H9 (cell line): ENCODE data around the gene ASB4. TPM values are rescaled to one million over a fixed set of nuclear protein-coding genes. Genes with fewer than 3 reads are reported as not detected.

ENCODE experiments used
- DNase-seq: peaks from one replicate; pipeline ENCODE4 v3.0.0-alpha.2; 2017
- H2AFZ ChIP-seq: one replicate; pipeline ENCODE4 v1.6.1; 2013; ENCODE audit warnings: mild to moderate bottlenecking, low read length, control low read depth, moderate library complexity
- H2AK5ac ChIP-seq: 2 replicates; pipeline ENCODE4 v1.6.1; 2013; ENCODE audit warnings: low read length, control low read depth, mixed read lengths; ENCODE audit not compliant: insufficient read length
- H2BK120ac ChIP-seq: one replicate; pipeline ENCODE4 v1.6.1; 2013; ENCODE audit warnings: low read depth, mild to moderate bottlenecking, low read length, control low read depth, inconsistent platforms; ENCODE audit not compliant: poor library complexity, severe bottlenecking
- H2BK12ac ChIP-seq: 2 replicates; pipeline ENCODE4 v1.6.1; 2013; ENCODE audit warnings: low read length, control low read depth, mixed read lengths, low read depth; ENCODE audit not compliant: insufficient read length
- H2BK15ac ChIP-seq: 2 replicates; pipeline ENCODE4 v1.6.1; 2013; ENCODE audit warnings: low read depth, low read length, control low read depth
- H2BK20ac ChIP-seq: one replicate; pipeline ENCODE4 v1.6.1; 2013; ENCODE audit warnings: low read depth, mild to moderate bottlenecking, low read length, control low read depth, inconsistent platforms; ENCODE audit not compliant: poor library complexity, severe bottlenecking
- H2BK5ac ChIP-seq: 2 replicates; pipeline ENCODE4 v1.6.1; 2013; ENCODE audit warnings: low read length, control low read depth, mixed read lengths; ENCODE audit not compliant: insufficient read length
- H3K14ac ChIP-seq: 2 replicates; pipeline ENCODE4 v1.6.1; 2013; ENCODE audit warnings: low read length, control low read depth; ENCODE audit not compliant: insufficient read depth
- H3K18ac ChIP-seq: 2 replicates; pipeline ENCODE4 v1.6.1; 2013; ENCODE audit warnings: low read depth, mild to moderate bottlenecking, mixed read lengths, low read length, control low read depth; ENCODE audit not compliant: insufficient read length
- H3K23ac ChIP-seq: 2 replicates; pipeline ENCODE4 v1.6.1; 2013; ENCODE audit warnings: low read length, control low read depth, mixed read lengths, low read depth; ENCODE audit not compliant: insufficient read length
- H3K23me2 ChIP-seq: 2 replicates; pipeline ENCODE4 v1.6.1; 2013; ENCODE audit warnings: low read depth, mild to moderate bottlenecking, mixed read lengths, low read length, control low read depth; ENCODE audit not compliant: insufficient read length, poor library complexity, severe bottlenecking
- H3K27ac ChIP-seq: 2 replicates; pipeline ENCODE4 v1.5.1; 2013; ENCODE audit warnings: low read length, control low read depth, mixed read lengths, low read depth; ENCODE audit not compliant: insufficient read length
- H3K27me3 ChIP-seq: 2 replicates; pipeline ENCODE4 v1.6.1; 2013; ENCODE audit warnings: low read length, control low read depth, inconsistent platforms; ENCODE audit not compliant: insufficient read depth
- H3K4ac ChIP-seq: 2 replicates; pipeline ENCODE4 v1.6.1; 2013; ENCODE audit warnings: low read depth, mild to moderate bottlenecking, control low read depth, inconsistent platforms, low read length, moderate library complexity
- H3K4me1 ChIP-seq: 2 replicates; pipeline ENCODE4 v1.6.1; 2013; ENCODE audit warnings: low read length, control low read depth, inconsistent platforms; ENCODE audit not compliant: insufficient read depth
- H3K4me2 ChIP-seq: 2 replicates; pipeline ENCODE4 v1.6.1; 2013; ENCODE audit warnings: low read length, control low read depth, mixed read lengths; ENCODE audit not compliant: insufficient read length, insufficient read depth
- H3K56ac ChIP-seq: 2 replicates; pipeline ENCODE4 v1.6.1; 2013; ENCODE audit warnings: low read depth, mild to moderate bottlenecking, mixed read lengths, low read length, control low read depth; ENCODE audit not compliant: insufficient read length
- H3K79me1 ChIP-seq: 2 replicates; pipeline ENCODE4 v1.6.1; 2013; ENCODE audit warnings: low read depth, mild to moderate bottlenecking, moderate library complexity, low read length, control low read depth, inconsistent platforms; ENCODE audit not compliant: insufficient read depth, poor library complexity, severe bottlenecking
- H3K79me2 ChIP-seq: 2 replicates; pipeline ENCODE4 v1.6.1; 2013; ENCODE audit warnings: low read length, control low read depth, inconsistent platforms; ENCODE audit not compliant: insufficient read depth
- H3K9ac ChIP-seq: 2 replicates; pipeline ENCODE4 v1.6.1; 2013; ENCODE audit warnings: low read length, control low read depth, mixed read lengths; ENCODE audit not compliant: insufficient read length; ENCODE audit errors: extremely low read depth
- H3K9me3 ChIP-seq: one replicate; pipeline ENCODE4 v1.6.1; 2013; ENCODE audit warnings: low read depth, low read length, inconsistent platforms; ENCODE audit not compliant: control insufficient read depth
- H3T11ph ChIP-seq: one replicate; pipeline ENCODE4 v1.6.1; 2013; ENCODE audit warnings: mild to moderate bottlenecking, low read length, control low read depth, inconsistent platforms
- H4K20me1 ChIP-seq: one replicate; pipeline ENCODE4 v1.6.1; 2013; ENCODE audit not compliant: control insufficient read depth, insufficient read length, insufficient read depth
- H4K5ac ChIP-seq: 2 replicates; pipeline ENCODE4 v1.6.1; 2013; ENCODE audit warnings: low read depth, mild to moderate bottlenecking, mixed read lengths, low read length, control low read depth; ENCODE audit not compliant: insufficient read length
- H4K8ac ChIP-seq: replicated peaks from 2 replicates; pipeline ENCODE4 v1.6.1; 2013; ENCODE audit warnings: low read length, control low read depth, mixed read lengths, low read depth; ENCODE audit not compliant: insufficient read length
- H4K91ac ChIP-seq: 2 replicates; pipeline ENCODE4 v1.6.1; 2013; ENCODE audit warnings: low read depth, mild to moderate bottlenecking, moderate library complexity, mixed read lengths, low read length, control low read depth; ENCODE audit not compliant: insufficient read length
- H3K27ac Mint-ChIP-seq, 3 experiments: 2 replicates in 2 of 3; 3 replicates in 1 of 3; pipeline ENCODE4 v1.8.0; 2020 to 2021; ENCODE audit warnings: mixed read lengths in 3 of 3, mild to moderate bottlenecking in 1 of 3, moderate library complexity in 1 of 3
- H3K27me3 Mint-ChIP-seq: 2 replicates; pipeline ENCODE4 v1.8.0; 2021; ENCODE audit warnings: low read depth, mild to moderate bottlenecking, moderate library complexity, mixed read lengths
- H3K36me3 Mint-ChIP-seq, 3 experiments: 2 replicates in 2 of 3; 3 replicates in 1 of 3; pipeline ENCODE4 v1.8.0; 2020 to 2021; ENCODE audit warnings: low read depth in 3 of 3, mixed read lengths in 3 of 3; ENCODE audit not compliant: insufficient read depth in 1 of 3
- H3K4me1 Mint-ChIP-seq, 2 experiments: 2 replicates each; pipeline ENCODE4 v1.8.0; 2020; ENCODE audit warnings: mixed read lengths in 2 of 2
- H3K4me3 Mint-ChIP-seq, 2 experiments: 2 replicates in 1 of 2; 3 replicates in 1 of 2; pipeline ENCODE4 v1.8.0; 2020 to 2021; ENCODE audit warnings: mild to moderate bottlenecking in 2 of 2, mixed read lengths in 2 of 2, moderate library complexity in 1 of 2
- H3K9me3 Mint-ChIP-seq, 2 experiments: 2 replicates in 1 of 2; 3 replicates in 1 of 2; pipeline ENCODE4 v1.8.0; 2020; ENCODE audit warnings: mild to moderate bottlenecking in 2 of 2, mixed read lengths in 2 of 2, moderate library complexity in 1 of 2
- CTCF ChIP-seq: fragments of 200-600 bp; sonication (generic); conservative IDR thresholded peaks from 3 replicates; pipeline ENCODE4 v1.8.0; 2021; ENCODE audit warnings: antibody characterized with exemption, mild to moderate bottlenecking
- WGBS: extraction: QIAGEN DNeasy Blood & Tissue Kit; methylation state at CpG from one replicate; pipeline ENCODE4 v1.1.7; 2013; ENCODE audit warnings: missing lambda C conversion rate, low lambda C conversion rate, mixed read lengths; ENCODE audit not compliant: insufficient read length; ENCODE audit errors: extremely low coverage; 5-methylcytosine and 5-hydroxymethylcytosine counted together
- total RNA-seq: library from RNA; stranded (reverse); gene quantifications from 2 replicates; pipeline ENCODE4 v1.2.1, GENCODE V29; 2021

Gene ASB4
- total RNA-seq, 1 experiment from 2014 or later, result not detected

GRCh38 chr7:95440394-95441038, 45.2 kb upstream of the ASB4 start:
- H4K91ac ChIP-seq, result no peak overlapping the region

More at GRCh38 chr7:95440394-95441038, 45.2 kb upstream of the ASB4 start:
- no peak overlapping the region for H2BK20ac ChIP-seq
- H3K9ac ChIP-seq, result no peak overlapping the region
- H3K27me3 Mint-ChIP-seq, result peaks cover 1% of the 10 kb centered on the region; the same call in 1 of the 2 replicates
- no peak overlapping the region for H3K23ac ChIP-seq
- H3K56ac ChIP-seq, result no peak overlapping the region
- H3K36me3 Mint-ChIP-seq, result no peaks in the 10 kb centered on the region
- no peaks in the 10 kb centered on the region for H3K9me3 ChIP-seq
- no peaks in the 10 kb centered on the region for H3K23me2 ChIP-seq
- no peak overlapping the region for H2AFZ ChIP-seq
- no peak overlapping the region for H3K27ac Mint-ChIP-seq
- no peak for TF ChIP-seq CTCF
- H3K4ac ChIP-seq, result no peak overlapping the region
- H2BK5ac ChIP-seq, result no peak overlapping the region
- no peak for DNase-seq
- no peak overlapping the region for H3K4me2 ChIP-seq
- no peak overlapping the region for H3K14ac ChIP-seq
- H4K8ac ChIP-seq, result no peak overlapping the region
- H3K4me3 Mint-ChIP-seq, result no peak overlapping the region
- peaks cover 0 to under 1% of the 10 kb centered on the region in 2 experiments; a peak in 1 of 4 replicates for H3K4me1 Mint-ChIP-seq
- no peaks in the 10 kb centered on the region for H4K20me1 ChIP-seq
- H3K79me2 ChIP-seq, result no peaks in the 10 kb centered on the region
- H3K4me1 ChIP-seq, result no peaks in the 10 kb centered on the region
- no peaks in the 10 kb centered on the region for H3K9me3 Mint-ChIP-seq
- no peak overlapping the region for H3T11ph ChIP-seq
- no peaks in the 10 kb centered on the region for H3K79me1 ChIP-seq
- no peak overlapping the region for H2BK15ac ChIP-seq
- H3K27me3 ChIP-seq, result no peaks in the 10 kb centered on the region
- H3K27ac ChIP-seq, result no peak overlapping the region
- no peak overlapping the region for H2BK12ac ChIP-seq
- no peak overlapping the region for H3K18ac ChIP-seq
- WGBS, result no CpG with 5 or more reads among the region's 3 CpGs
- H2AK5ac ChIP-seq, result no peak overlapping the region
- H4K5ac ChIP-seq, result no peak overlapping the region
- no peak overlapping the region for H2BK120ac ChIP-seq
